ENCODE data around the gene ADAM21. TPM values are rescaled to one million over a fixed set of nuclear protein-coding genes. Genes with fewer than 3 reads are reported as not detected.

Gene ADAM21
- total RNA-seq = not detected

DNA sequence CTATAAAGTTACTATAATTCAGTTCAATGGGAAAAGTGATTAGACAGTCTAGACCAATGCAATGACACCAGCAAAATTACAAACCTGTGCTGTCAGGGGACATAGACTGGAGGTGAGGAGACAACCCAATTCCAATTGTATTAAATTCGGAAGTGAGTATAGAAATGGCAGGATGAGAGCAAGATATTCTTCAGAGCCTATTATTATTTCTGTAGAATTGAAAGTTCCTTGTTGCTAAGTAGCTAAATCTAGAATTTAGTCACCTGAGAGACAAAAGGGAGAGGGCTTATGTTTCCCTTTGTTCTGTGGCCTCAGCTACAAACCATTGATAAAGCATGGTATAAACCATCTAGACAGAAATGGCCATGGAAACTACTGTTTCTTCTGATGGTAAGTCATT, at the start of gene ADAM21:
TSS of gene ADAM21 (plus strand) at position 301 of the 400 bp plus-strand sequence. CDS start 5,326 bp downstream, outside the sequence.

GRCh38 chr14:70416725-70417349, 35.1 kb upstream of the ADAM21 start, which contains the start of gene SYNJ2BP:
Gene SYNJ2BP (minus strand): TSS chr14:70417090. CDS start chr14:70416963, 127 bp downstream.

Other genes with a start within 250 kb of the ADAM21 start
- gene COX16, start 92.5 kb upstream of the ADAM21 start, total RNA-seq = 10 to 100 TPM; 37.0 to 37.7 TPM
- 10 to 100 TPM; 12.3 to 12.9 TPM for gene SYNJ2BP, start 35.1 kb upstream of the ADAM21 start, total RNA-seq
- gene ADAM20, start 82.8 kb downstream of the ADAM21 start, total RNA-seq = under 1 TPM; 0.22 to 0.33 TPM
- gene MED6, start 148.5 kb downstream of the ADAM21 start, total RNA-seq = 10 to 100 TPM; 38.5 to 47.3 TPM
- 10 to 100 TPM; 15.7 to 15.9 TPM for gene TTC9, start 189.7 kb downstream of the ADAM21 start, total RNA-seq

Data from activated naive CD4-positive, alpha-beta T cell treated with anti-CD3 and anti-CD28 coated beads, Interleukin-2, amount 10 ng/mL, durations not matched to agents 5 hours and 36 hours (primary cell).